Measurements from ENCODE around the gene GAD2.
"Not testable (repeated sequence)": the region's sequence is repeated elsewhere in the genome, so short reads cannot be mapped to it uniquely, and the experiment has no call there.

The GAD2 gene

DNA sequence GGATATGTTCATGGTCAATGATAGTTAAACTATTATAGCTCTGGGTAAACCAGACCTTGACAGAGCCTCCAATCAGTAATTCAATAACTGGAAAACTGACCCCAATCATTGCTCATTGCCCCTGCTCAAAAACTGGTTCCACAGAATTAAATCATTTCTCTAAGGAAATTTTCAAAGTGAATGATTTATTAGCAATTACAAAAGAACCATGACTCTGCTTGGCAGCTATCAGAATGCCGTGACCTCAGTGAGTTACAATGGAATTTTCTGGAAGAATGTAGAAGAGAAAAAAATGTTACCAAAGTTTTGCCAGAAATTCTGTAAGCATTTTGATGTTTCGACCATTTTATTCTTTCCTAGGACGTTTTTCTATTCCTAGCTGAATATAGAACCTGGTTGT lies 114.8 kb downstream of the GAD2 start:
- CTCF ChIA-PET, result interaction anchor here (1.0 to 1.2 kb wide), 3 partner anchors 11 to 226 kb away, joined by 3 to 4 read pairs (median 3); no protein-coding TSS in a partner anchor

DNA sequence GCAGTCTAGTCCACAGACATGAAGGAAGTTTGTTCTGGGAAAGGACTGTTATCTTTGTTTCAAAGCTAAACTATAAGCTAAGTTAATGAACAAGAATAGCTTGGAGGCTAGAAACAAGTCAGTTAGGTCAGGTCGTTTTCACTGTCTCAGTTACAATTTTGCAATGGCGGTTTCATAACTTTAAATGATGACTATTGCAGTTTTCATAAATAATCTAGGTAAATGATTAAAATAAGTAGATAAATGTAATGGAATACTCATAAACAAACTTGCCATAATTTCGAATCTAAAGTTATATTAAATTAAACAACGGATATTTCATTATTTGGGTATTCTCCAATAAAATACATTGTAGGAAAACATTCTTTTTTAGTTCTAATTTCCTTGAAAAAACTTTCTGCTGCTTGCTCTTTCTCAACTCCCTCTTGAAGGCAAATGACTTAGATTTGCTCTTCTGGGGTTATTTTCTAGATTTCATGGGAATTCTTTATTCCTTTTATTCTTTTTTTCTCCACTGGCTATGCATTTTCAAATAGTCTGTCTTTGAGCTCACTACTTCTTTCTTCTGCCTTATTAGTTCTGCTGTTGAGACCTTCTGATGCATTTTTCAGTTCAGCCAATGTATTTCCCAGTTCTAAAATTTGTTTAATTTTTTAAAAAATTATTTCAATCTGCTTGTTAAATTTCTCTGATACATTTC lies 117.8 kb downstream of the GAD2 start:
- POLR2A ChIA-PET, result no interaction called here
- CTCF ChIA-PET, result interaction anchor here (1.0 to 4.2 kb wide), 20 partner anchors 10 to 598 kb away, joined by 3 to 55 read pairs (median 5); no protein-coding TSS in a partner anchor
- no peak for DNase-seq (ENCODE audit: extremely low spot score)
- TF ChIP-seq CTCF (IDR thresholded peaks at IDR 0.05; ENCODE audit: control extremely low read depth, extremely low read depth, low read depth, missing control alignments), result no peak

More for the DNA sequence above, 114.8 kb downstream of the GAD2 start:
- no peak for DNase-seq (ENCODE audit: extremely low spot score)
- POLR2A ChIA-PET, result no interaction called here
- TF ChIP-seq CTCF (IDR thresholded peaks at IDR 0.05; ENCODE audit: control extremely low read depth, extremely low read depth, low read depth, missing control alignments), result no peak

DNA sequence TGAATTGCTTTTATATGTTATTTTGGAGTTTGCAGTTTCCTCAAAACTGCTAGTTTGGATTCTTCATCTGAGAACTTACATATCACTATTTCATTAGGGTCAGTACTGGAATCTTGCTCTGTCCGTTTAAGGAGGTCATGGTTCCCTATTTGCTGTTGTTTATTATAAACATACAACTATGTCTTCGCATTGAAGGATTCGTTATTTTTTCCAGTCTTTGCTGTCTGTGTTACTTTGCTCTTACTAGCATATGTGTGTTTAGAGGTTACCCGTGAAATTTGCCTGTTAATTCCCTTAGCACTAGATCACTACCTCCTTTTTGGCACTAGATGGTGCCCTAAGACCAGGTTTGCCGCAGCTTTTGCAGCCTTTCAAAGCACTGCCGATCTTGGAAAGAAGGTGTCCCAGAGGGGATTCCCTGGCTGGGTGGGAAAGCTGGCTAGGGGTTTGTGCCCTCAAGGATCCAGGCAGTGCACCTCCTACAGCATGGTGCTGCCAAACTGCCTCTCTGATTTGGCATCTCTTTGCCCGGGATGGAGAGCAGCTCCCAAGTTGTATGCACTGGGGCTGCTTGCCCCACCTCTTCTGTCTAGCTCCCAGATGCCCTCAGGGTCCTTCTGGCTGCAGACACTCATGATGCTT lies 118.5 kb downstream of the GAD2 start:
- peak; percentile 67 for DNase-seq (ENCODE audit: extremely low spot score)
- peak; percentile 77 for TF ChIP-seq CTCF (IDR thresholded peaks at IDR 0.05; ENCODE audit: control extremely low read depth, extremely low read depth, low read depth, missing control alignments)
- CTCF ChIA-PET, result interaction anchor here (0.6 to 4.2 kb wide), 30 partner anchors 10 to 1149 kb away, joined by 3 to 55 read pairs (median 4); no protein-coding TSS in a partner anchor
- POLR2A ChIA-PET, result no interaction called here

GRCh38 chr10:26335574-26336093 lies 119.1 kb downstream of the GAD2 start:
- ChIA-PET CTCF (interaction anchor here (0.6 to 4.2 kb wide), 28 partner anchors 9 to 1149 kb away, joined by 3 to 55 read pairs (median 4); no protein-coding TSS in a partner anchor), POLR2A (no interaction called here)
- peak; percentile 35 for DNase-seq (ENCODE audit: extremely low spot score)
- TF ChIP-seq CTCF (IDR thresholded peaks at IDR 0.05; ENCODE audit: control extremely low read depth, extremely low read depth, low read depth, missing control alignments), result no peak

- no peak for DNase-seq (ENCODE audit: extremely low spot score)
- CTCF ChIA-PET, result no interaction called here
- no peak for TF ChIP-seq CTCF (IDR thresholded peaks at IDR 0.05; ENCODE audit: control extremely low read depth, extremely low read depth, low read depth, missing control alignments)
- POLR2A ChIA-PET, result no interaction called here
Measured at GRCh38 chr10:26336979-26337378, 120.4 kb downstream of the GAD2 start.

GRCh38 chr10:26341701-26342100 lies 125.1 kb downstream of the GAD2 start:
- no peak for TF ChIP-seq CTCF (IDR thresholded peaks at IDR 0.05; ENCODE audit: control extremely low read depth, extremely low read depth, low read depth, missing control alignments)
- CTCF ChIA-PET, result no interaction called here
- POLR2A ChIA-PET, result no interaction called here
- DNase-seq (ENCODE audit: extremely low spot score), result no peak

DNA sequence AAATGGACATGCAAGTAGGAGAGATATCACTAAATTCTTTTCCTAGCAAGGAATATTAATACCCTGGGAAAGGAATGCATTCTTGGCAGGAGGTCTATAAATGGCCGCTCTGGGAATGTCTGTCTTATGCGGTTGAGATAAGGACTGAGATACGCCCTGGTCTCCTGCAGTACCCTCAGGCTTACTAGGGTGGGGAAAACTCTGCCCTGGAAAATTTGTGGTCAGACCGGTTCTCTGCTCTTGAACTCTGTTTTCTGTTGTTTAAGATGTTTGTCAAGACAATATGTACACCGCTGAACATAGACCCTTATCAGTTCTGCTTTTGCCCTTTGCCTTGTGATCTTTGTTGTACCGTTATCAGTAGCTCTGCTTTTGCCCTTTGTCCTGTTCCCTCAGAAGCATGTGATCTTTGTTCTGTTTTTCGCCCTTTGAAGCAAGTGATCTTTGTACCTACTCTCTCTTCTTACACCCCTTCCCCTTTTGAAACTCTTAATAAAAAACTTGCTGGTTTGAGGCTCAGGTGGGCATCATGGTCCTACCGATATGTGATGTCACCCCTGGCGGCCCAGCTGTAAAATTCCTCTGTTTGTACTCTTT lies 132.3 kb downstream of the GAD2 start:
- CTCF ChIA-PET, result interaction anchor here (1.8 kb wide), 1 partner anchor 13 kb away, joined by 4 read pairs; no protein-coding TSS in a partner anchor
- POLR2A ChIA-PET; DNase-seq (ENCODE audit: extremely low spot score): not testable (repeated sequence)
